Stimulated activated CD4-positive, alpha-beta T cell treated with anti-CD3 and anti-CD28 coated beads, Interleukin-1b, Interleukin-23, amount 100 ng/mL, for 24 hours (primary cell): ENCODE measurements around the gene NT5DC2.

ENCODE experiments used
- DNase-seq, 4 experiments: peaks; one replicate each; pipeline ENCODE4 v3.0.0-alpha.2; 2020; ENCODE audit warnings: low read depth in 4 of 4, low spot score in 1 of 4

NT5DC2 gene

GRCh38 chr3:52512727-52513126 is 20.9 kb downstream of the NT5DC2 start:
- DNase-seq, result no peak

- no peak for DNase-seq
Observed at GRCh38 chr3:52512105-52512504, 21.6 kb downstream of the NT5DC2 start.

GRCh38 chr3:52511509-52511908 is 22.1 kb downstream of the NT5DC2 start:
- no peak for DNase-seq

- DNase-seq, result no peak
Observed at GRCh38 chr3:52509753-52510328, 23.8 kb downstream of the NT5DC2 start.

- no peak for DNase-seq
Observed at GRCh38 chr3:52507359-52507758, 26.3 kb downstream of the NT5DC2 start.

GRCh38 chr3:52506266-52506966 is 27.2 kb downstream of the NT5DC2 start:
- DNase-seq, result no peak

- no peak for DNase-seq
Observed at GRCh38 chr3:52504977-52505376, 28.7 kb downstream of the NT5DC2 start.

- DNase-seq, result no peak
Observed at GRCh38 chr3:52503788-52504424, 29.8 kb downstream of the NT5DC2 start.

- no peak for DNase-seq
Observed at GRCh38 chr3:52502808-52503350, 30.8 kb downstream of the NT5DC2 start.

- no peak for DNase-seq
Observed at GRCh38 chr3:52502001-52502400, 31.7 kb downstream of the NT5DC2 start.

GRCh38 chr3:52501046-52501445 is 32.6 kb downstream of the NT5DC2 start:
- DNase-seq, result no peak

GRCh38 chr3:52498137-52499054 is 35.3 kb downstream of the NT5DC2 start:
- DNase-seq, result no peak

GRCh38 chr3:52495777-52496602 is 37.7 kb downstream of the NT5DC2 start:
- DNase-seq, result no peak

- DNase-seq, result no peak
Observed at GRCh38 chr3:52494886-52495495, 38.7 kb downstream of the NT5DC2 start, which contains the start of gene STAB1. Gene STAB1 (plus strand): TSS chr3:52495338. CDS start chr3:52495414, 76 bp downstream.

- DNase-seq, result no peak
Observed at GRCh38 chr3:52494445-52494844, 39.2 kb downstream of the NT5DC2 start.

GRCh38 chr3:52493232-52494017 is 40.2 kb downstream of the NT5DC2 start:
- no peak for DNase-seq

GRCh38 chr3:52492059-52492458 is 41.6 kb downstream of the NT5DC2 start:
- DNase-seq, result no peak

GRCh38 chr3:52490939-52491526 is 42.6 kb downstream of the NT5DC2 start:
- no peak for DNase-seq
